Kidney (tissue), 14 donors: ENCODE results near the gene VASP. TPM values are rescaled to one million over a fixed set of nuclear protein-coding genes. Genes with fewer than 3 reads are reported as not detected.

Source experiments
- DNase-seq, 5 donors: peaks; one replicate each; pipeline ENCODE4 v3.0.0-alpha.2; 2013 to 2020
- FAIRE-seq: peaks from 2 replicates; lab custom pipeline; 2012; peaks lifted over from hg19 to GRCh38; lab: Jason Lieb, UNC
- H3K27ac ChIP-seq, 2 donors: one replicate each; pipeline ENCODE4 v1.7.0; 2013; ENCODE audit warnings: low read depth in 2 of 2, low read length in 2 of 2, inconsistent platforms in 1 of 2
- H3K27me3 ChIP-seq: one replicate; pipeline ENCODE4 v1.7.1; 2013; ENCODE audit warnings: low read length, inconsistent platforms; ENCODE audit not compliant: control insufficient read depth, insufficient read depth
- H3K36me3 ChIP-seq, 3 donors: one replicate each; pipeline versions ENCODE4 v1.7.0 to v1.7.1; 2013; ENCODE audit warnings: low read length in 3 of 3, control low read depth in 1 of 3, inconsistent platforms in 1 of 3; ENCODE audit not compliant: insufficient read depth in 3 of 3, control insufficient read depth in 2 of 3
- H3K4me1 ChIP-seq, 3 donors: one replicate each; pipeline versions ENCODE4 v1.7.0 to v1.7.1; 2013; ENCODE audit warnings: low read length in 3 of 3, inconsistent platforms in 1 of 3, low read depth in 1 of 3; ENCODE audit not compliant: control insufficient read depth in 2 of 3, insufficient read depth in 2 of 3
- H3K4me3 ChIP-seq, 3 donors: one replicate each; pipeline versions ENCODE4 v1.7.0 to v1.8.1; 2013; ENCODE audit warnings: low read length in 3 of 3, control low read depth in 1 of 3, inconsistent platforms in 1 of 3
- H3K9ac ChIP-seq, 3 donors: one replicate each; pipeline versions ENCODE4 v1.7.0 to v1.7.1; 2013; ENCODE audit warnings: low read length in 3 of 3, control low read depth in 1 of 3, inconsistent platforms in 1 of 3
- H3K9me3 ChIP-seq, 3 donors: one replicate each; pipeline versions ENCODE4 v1.7.0 to v1.7.1; 2013; ENCODE audit warnings: low read length in 3 of 3, control low read depth in 1 of 3, inconsistent platforms in 1 of 3; ENCODE audit not compliant: control insufficient read depth in 2 of 3, insufficient read depth in 1 of 3
- CTCF ChIP-seq: IDR thresholded peaks from 3 replicates; pipeline ENCODE4 v1.5.1; 2012; ENCODE audit warnings: mild to moderate bottlenecking, moderate library complexity, borderline replicate concordance; ENCODE audit not compliant: insufficient read depth; ENCODE audit errors: extremely low read depth
- intact Hi-C: fragments of 100-400 bp; cut with DNase I; formaldehyde crosslinking; loops from one replicate; pipeline ENCODE4 v1.11.1; 2022
- polyA plus RNA-seq: library from polyadenylated mRNA; stranded (reverse); fragments of 350-450 nt; fragmentation: Illumina TruSeq; extraction: RNeasy Lipid Tissue Mini Kit (QIAGEN cat#74804); gene quantifications from one replicate; pipeline ENCODE4 v1.2.3, GENCODE V29; 2014; ENCODE audit warnings: low read depth, low replicate concordance; ENCODE audit not compliant: insufficient read depth
- total RNA-seq: library from RNA; stranded (reverse); fragmentation: NEBNext Ultra II Directional; extraction: Animal tissue kit (Norgen Biotek cat#: 25700); gene quantifications from one replicate; pipeline ENCODE4 v1.2.1, GENCODE V29; 2021
- donor health status: control.
- donor health status: control.
- donor health status: control.
- donor health status: control.
- donor health status: control.
- donor health status: DM: yes; HTN: yes; CAD: no.
- donor health status: Normal renal cell carcinoma (clear cell type).

Gene VASP
- total and polyA plus RNA-seq, 2 donors from 2014 or later, result 36.3 to 105 TPM

- Histone ChIP-seq H3K36me3 (no peaks in the 10 kb centered on the region), H3K9me3 (no peaks in the 10 kb centered on the region), H3K27ac (no peak overlapping the region), H3K4me1 (peaks cover 0 to 30% (median 9%) of the 10 kb centered on the region in 3 donors), H3K4me3 (peak overlapping the region in 1 of 3 donors; percentile 98), H3K9ac (no peak overlapping the region), H3K27me3 (peaks cover 22% of the 10 kb centered on the region)
- no peak for TF ChIP-seq CTCF
- DNase-seq, result no peak
- no peak for FAIRE-seq
- intact Hi-C loops, result no loop called here
These were observed 36.6 kb upstream of the VASP start for GRCh38 chr19:45470762-45471081.

- DNase-seq (peak in 1 of 5 donors; percentile 59), FAIRE-seq (no peak)
- intact Hi-C loops, result no loop called here
- Histone ChIP-seq H3K27ac (no peak overlapping the region), H3K9ac (no peak overlapping the region), H3K36me3 (no peaks in the 10 kb centered on the region), H3K4me1 (peaks cover 0 to 30% (median 9%) of the 10 kb centered on the region in 3 donors), H3K4me3 (peak overlapping the region in 1 of 3 donors; percentile 98), H3K27me3 (peaks cover 22% of the 10 kb centered on the region), H3K9me3 (no peaks in the 10 kb centered on the region)
- TF ChIP-seq CTCF, result no peak
These were observed 36.0 kb upstream of the VASP start for GRCh38 chr19:45471111-45471930.

- no peak overlapping the region for H3K9ac ChIP-seq
- peaks cover 22% of the 10 kb centered on the region for H3K27me3 ChIP-seq
- DNase-seq (peak in 3 of 5 donors; percentile 27 to 30 (median 28)), FAIRE-seq (no peak)
- intact Hi-C loops, result no loop called here
- TF ChIP-seq CTCF, result no peak
- H3K27ac ChIP-seq, result no peak overlapping the region
- no peaks in the 10 kb centered on the region for H3K36me3 ChIP-seq
- H3K9me3 ChIP-seq, result no peaks in the 10 kb centered on the region
- peaks cover 0 to 30% (median 8%) of the 10 kb centered on the region in 3 donors for H3K4me1 ChIP-seq
- peak overlapping the region in 1 of 3 donors; percentile 37 for H3K4me3 ChIP-seq
These were observed 35.2 kb upstream of the VASP start for GRCh38 chr19:45471931-45472562.
